K562 (cell line): Measurements from ENCODE around the gene INO80D.

Experiments
- EP300 ChIP-seq: IDR thresholded peaks from 2 replicates; pipeline ENCODE4 v1.6.1; 2012; ENCODE audit warnings: low read length, improper control_type of control experiment
- GATA2 ChIP-seq: sonication (generic); formaldehyde crosslinking; IDR thresholded peaks from 2 replicates; pipeline ENCODE4 v1.4.0; 2020; ENCODE audit warnings: mild to moderate bottlenecking, missing genetic modification reagents
- PKNOX1 ChIP-seq: fragments of 450-650 bp; IDR thresholded peaks from 2 replicates; pipeline ENCODE4 v1.6.1; 2016
- POLR2AphosphoS5 ChIP-seq: IDR thresholded peaks from 2 replicates; pipeline ENCODE4 v1.6.1; 2011; ENCODE audit warnings: mild to moderate bottlenecking, low read depth, low read length, moderate library complexity; ENCODE audit not compliant: control insufficient read depth, insufficient read depth
- SMC3 ChIP-seq: conservative IDR thresholded peaks from 2 replicates; pipeline ENCODE4 v1.6.1; 2011; ENCODE audit warnings: low read depth, low read length, improper control_type of control experiment; ENCODE audit not compliant: insufficient read depth
- ZNF696 ChIP-seq: fragments of 250-450 bp; sonication (Bioruptor Pico); conservative IDR thresholded peaks from 2 replicates; pipeline ENCODE4 v1.4.0; 2020; ENCODE audit warnings: mild to moderate bottlenecking, moderate library complexity

GRCh38 chr2:206105038-206105437 lies 19.1 kb upstream of the INO80D start:
- TF ChIP-seq ZNF696 (CRISPR knock-in tag) (no peak), POLR2AphosphoS5 (no peak), PKNOX1 (no peak), EP300 (no peak), SMC3 (no peak), GATA2 (CRISPR knock-in tag) (no peak)
